ENCODE results near the gene TNFRSF8.

GRCh38 chr1:12143631-12144155 is 80.6 kb downstream of the TNFRSF8 start:
- TF ChIP-seq CTCF (IDR thresholded peaks at IDR 0.05): no peak
- no peak for TF ChIP-seq YY1 (IDR thresholded peaks at IDR 0.05; ENCODE audit: low read depth)
